ENCODE data around the gene MTUS2.

DNA sequence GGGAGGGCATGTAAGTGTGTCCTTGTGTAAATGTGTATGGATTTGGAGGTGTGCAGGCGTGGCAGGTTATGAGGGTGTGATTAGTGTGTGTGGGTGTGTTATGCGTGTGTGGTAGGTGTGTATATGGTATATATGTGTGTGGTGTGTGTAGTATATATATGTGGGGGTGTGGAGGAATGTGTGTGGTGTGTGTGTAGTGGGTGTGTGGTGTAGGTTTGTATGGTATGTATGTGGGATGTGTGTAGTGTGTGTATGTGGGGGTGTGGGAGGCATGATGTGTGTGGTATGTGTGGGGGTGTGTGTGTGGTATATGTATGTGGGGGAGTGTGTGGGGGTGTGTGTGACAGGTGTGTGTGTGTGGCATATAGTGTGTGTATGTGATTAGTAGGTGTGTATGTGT lies 671.1 kb downstream of the MTUS2 start:
- TF ChIP-seq POLR2A (IDR thresholded peaks at IDR 0.05; ENCODE audit: low read length) (no peak), GATA1 (IDR thresholded peaks at IDR 0.05; ENCODE audit: low read depth, low read length) (no peak)

Data from erythroblast (primary cell).